ENCODE measurements around the gene MNT. TPM values are rescaled to one million over a fixed set of nuclear protein-coding genes. Genes with fewer than 3 reads are reported as not detected.

Gene MNT
- polyA plus RNA-seq, 1 donor from 2014 or later = 6.1 TPM

- Histone ChIP-seq H3K9me3 (ENCODE audit: low read length) (no peaks in the 10 kb centered on the region), H3K36me3 (ENCODE audit: insufficient read depth, low read length) (no peaks in the 10 kb centered on the region), H3K79me2 (replicated peaks; ENCODE audit: insufficient read depth, low read length) (no peaks in the 10 kb centered on the region), H2AFZ (ENCODE audit: low read depth, low read length) (no peak overlapping the region), H3K27me3 (ENCODE audit: insufficient read depth, low read depth, low read length) (no peaks in the 10 kb centered on the region), H3K4me3 (ENCODE audit: low read length) (no peak overlapping the region), H4K20me1 (ENCODE audit: insufficient read depth) (no peaks in the 10 kb centered on the region), H3K4me2 (ENCODE audit: low read length) (no peak overlapping the region), H3K9ac (ENCODE audit: low read length) (no peak overlapping the region), H3F3A (ENCODE audit: insufficient read depth, low read length, poor library complexity, severe bottlenecking) (no peaks in the 10 kb centered on the region), H3K9me2 (ENCODE audit: insufficient read depth, low read length) (no peaks in the 10 kb centered on the region), H3K27ac (ENCODE audit: low read length) (no peak overlapping the region)
- TF ChIP-seq EP300 (conservative IDR thresholded peaks at IDR 0.05; ENCODE audit: poor library complexity, severe bottlenecking) = no peak
- peak; percentile 15 for TF ChIP-seq CTCF (IDR thresholded peaks at IDR 0.05; ENCODE audit: poor library complexity, severe bottlenecking)
Observed at GRCh38 chr17:2369551-2370210, 31.2 kb downstream of the MNT start.

GRCh38 chr17:2369039-2369438 lies 31.8 kb downstream of the MNT start:
- TF ChIP-seq EP300 (conservative IDR thresholded peaks at IDR 0.05; ENCODE audit: poor library complexity, severe bottlenecking) (no peak), EZH2 (IDR thresholded peaks at IDR 0.05; ENCODE audit: borderline replicate concordance, insufficient read depth, low read length, poor library complexity, severe bottlenecking) (no peak), MXI1 (conservative IDR thresholded peaks at IDR 0.05; ENCODE audit: poor library complexity, severe bottlenecking) (no peak), TAF1 (IDR thresholded peaks at IDR 0.05; ENCODE audit: low read depth) (no peak), CTCF (IDR thresholded peaks at IDR 0.05; ENCODE audit: poor library complexity, severe bottlenecking) (no peak), POLR2AphosphoS5 (IDR thresholded peaks at IDR 0.05) (no peak), SMC3 (conservative IDR thresholded peaks at IDR 0.05; ENCODE audit: poor library complexity) (no peak), REST (IDR thresholded peaks at IDR 0.05; ENCODE audit: borderline replicate concordance) (no peak), RAD21 (conservative IDR thresholded peaks at IDR 0.05) (no peak)
- no peak overlapping the region for H3K27ac ChIP-seq (ENCODE audit: low read length)
- H3K36me3 ChIP-seq (ENCODE audit: insufficient read depth, low read length) = no peaks in the 10 kb centered on the region

More at GRCh38 chr17:2369039-2369438, 31.8 kb downstream of the MNT start:
- no peak overlapping the region for H3K4me3 ChIP-seq (ENCODE audit: low read length)
- no peaks in the 10 kb centered on the region for H3F3A ChIP-seq (ENCODE audit: insufficient read depth, low read length, poor library complexity, severe bottlenecking)
- H3K4me2 ChIP-seq (ENCODE audit: low read length) = no peak overlapping the region
- no peaks in the 10 kb centered on the region for H3K27me3 ChIP-seq (ENCODE audit: insufficient read depth, low read depth, low read length)
- no peak overlapping the region for H3K9ac ChIP-seq (ENCODE audit: low read length)
- no peaks in the 10 kb centered on the region for H3K79me2 ChIP-seq (replicated peaks; ENCODE audit: insufficient read depth, low read length)
- H3K9me2 ChIP-seq (ENCODE audit: insufficient read depth, low read length) = no peaks in the 10 kb centered on the region
- H3K9me3 ChIP-seq (ENCODE audit: low read length) = no peaks in the 10 kb centered on the region
- H4K20me1 ChIP-seq (ENCODE audit: insufficient read depth) = no peaks in the 10 kb centered on the region
- no peak overlapping the region for H2AFZ ChIP-seq (ENCODE audit: low read depth, low read length)

All from neural cell (in vitro differentiated cells).